Epithelial cell of esophagus (primary cell): ENCODE data around the gene CLEC16A.

Source experiments
- DNase-seq: peaks from one replicate; pipeline ENCODE4 v3.0.0; 2010; ENCODE audit warnings: low read depth
- H3K4me3 ChIP-seq: 2 replicates; pipeline ENCODE4 v1.5.1; 2011; ENCODE audit warnings: mild to moderate bottlenecking, low read length, control low read depth
- CTCF ChIP-seq: IDR thresholded peaks from 2 replicates; pipeline ENCODE4 v1.5.1; 2011; ENCODE audit warnings: low read depth, mild to moderate bottlenecking, low read length, control low read depth, inconsistent platforms; ENCODE audit not compliant: insufficient read depth; ENCODE audit errors: missing control alignments

Gene CLEC16A

DNA sequence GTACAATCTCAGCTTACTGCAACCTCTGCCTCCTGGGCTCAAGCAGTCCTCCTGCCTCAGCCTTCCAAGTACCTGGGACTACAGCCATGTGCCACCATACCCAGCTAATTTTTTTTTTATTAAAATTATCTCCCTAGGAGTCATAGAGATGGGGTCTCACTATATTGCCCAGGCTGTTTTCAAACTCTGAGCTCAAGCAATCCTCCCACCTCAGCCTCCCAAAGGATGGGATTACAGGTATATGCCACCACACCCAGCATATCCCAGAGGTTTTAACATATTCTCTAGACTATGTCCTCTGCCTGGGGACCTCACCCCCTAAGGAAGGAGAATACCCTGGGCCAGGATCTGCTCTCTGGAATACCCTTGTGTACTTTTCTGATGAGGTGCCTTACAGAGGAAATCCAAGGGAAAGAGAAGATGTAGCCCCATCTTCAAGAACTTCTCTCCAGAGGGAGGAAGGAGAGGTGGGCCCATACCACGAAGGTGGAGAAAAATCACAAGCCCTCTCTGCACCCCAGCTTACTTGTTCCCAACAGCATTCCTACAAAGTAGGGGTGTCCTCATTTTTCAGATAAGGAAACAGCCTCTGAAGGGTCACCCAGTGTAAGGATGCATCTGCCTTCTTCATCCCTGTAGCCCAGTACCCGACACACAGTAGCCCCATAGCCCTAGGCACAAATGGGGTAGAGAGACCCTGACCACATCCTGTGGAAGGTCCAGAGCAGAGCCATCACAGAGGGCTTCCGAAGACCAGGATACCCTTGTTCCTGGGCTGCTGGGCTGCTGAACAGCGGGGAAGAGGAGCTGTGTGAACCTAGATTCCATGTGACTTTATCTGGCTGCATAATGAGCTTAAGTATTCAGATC lies 160.0 kb downstream of the CLEC16A start:
- no peak for DNase-seq
- no peak overlapping the region for H3K4me3 ChIP-seq
- TF ChIP-seq CTCF, result no peak

- H3K4me3 ChIP-seq, result no peak overlapping the region
- TF ChIP-seq CTCF, result no peak
- DNase-seq, result peak; percentile 86
These were observed 160.9 kb downstream of the CLEC16A start for GRCh38 chr16:11105038-11105903.

- H3K4me3 ChIP-seq, result no peak overlapping the region
- no peak for TF ChIP-seq CTCF
- DNase-seq, result no peak
These were observed 162.4 kb downstream of the CLEC16A start for GRCh38 chr16:11106726-11107125.

DNA sequence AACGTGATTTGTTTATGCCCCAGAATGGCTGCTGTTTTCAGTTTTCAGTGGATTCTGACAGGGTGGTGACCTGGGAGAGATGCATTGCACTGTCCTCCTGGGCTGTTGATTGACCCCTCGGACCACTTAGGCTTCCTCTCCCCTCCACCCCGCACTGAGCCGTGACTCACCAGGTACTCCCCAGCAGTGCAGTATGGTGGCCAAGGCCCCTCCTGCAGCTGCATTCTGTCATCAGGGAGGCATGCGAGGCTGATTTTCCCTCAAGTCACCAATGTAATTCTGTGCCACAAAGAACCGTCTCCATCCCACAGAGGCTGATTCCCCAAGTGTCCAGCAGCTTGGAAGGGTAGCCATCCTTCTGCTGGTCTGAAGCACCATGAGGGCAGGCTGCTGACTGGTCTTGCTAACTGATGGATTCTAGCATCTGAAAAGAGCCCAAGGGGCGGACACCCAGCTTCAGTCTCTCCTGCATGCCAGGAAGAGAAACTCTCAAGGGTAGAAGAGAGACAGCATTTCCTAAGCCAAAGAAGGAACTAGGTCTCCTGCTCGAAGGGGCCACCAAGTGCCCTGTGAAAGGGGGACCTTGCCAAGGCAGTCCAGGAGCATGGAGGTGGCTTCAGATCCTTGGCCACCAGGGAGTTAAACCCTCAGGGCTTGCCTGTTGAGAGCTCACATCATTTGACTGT lies 163.6 kb downstream of the CLEC16A start:
- no peak for DNase-seq
- TF ChIP-seq CTCF, result no peak
- H3K4me3 ChIP-seq, result no peak overlapping the region

GRCh38 chr16:11108466-11108805 lies 164.1 kb downstream of the CLEC16A start:
- no peak overlapping the region for H3K4me3 ChIP-seq
- TF ChIP-seq CTCF, result no peak
- DNase-seq, result no peak

DNA sequence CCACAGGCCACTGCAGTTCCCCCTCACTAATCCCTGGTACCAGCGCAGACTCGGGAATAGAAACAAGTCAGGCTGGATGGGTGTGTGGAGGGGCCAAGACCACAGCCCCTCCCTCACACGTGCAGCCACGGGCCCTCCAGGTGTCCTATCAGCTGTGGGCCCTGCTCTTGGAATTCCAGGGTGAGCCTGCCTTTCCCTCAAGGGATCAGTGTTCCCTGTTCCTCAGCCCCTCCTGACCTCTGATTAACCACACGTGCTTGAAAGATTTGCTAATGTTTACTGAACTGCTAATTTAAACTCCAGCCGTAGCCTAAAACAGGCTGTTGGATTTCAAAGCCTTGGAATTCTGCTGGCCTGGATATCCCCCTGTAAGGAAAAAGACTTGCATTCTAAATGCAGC lies 165.2 kb downstream of the CLEC16A start:
- H3K4me3 ChIP-seq, result no peak overlapping the region
- DNase-seq, result no peak
- TF ChIP-seq CTCF, result no peak
